ENCODE measurements around the gene FHOD3. TPM values are rescaled to one million over a fixed set of nuclear protein-coding genes. Genes with fewer than 3 reads are reported as not detected.

The FHOD3 gene
- total and polyA plus RNA-seq, 9 of the 15 experiments (the other 6 are each of a cell fraction or from before 2014, with no cell fraction given), result 0.11 TPM; not detected in 8

DNA sequence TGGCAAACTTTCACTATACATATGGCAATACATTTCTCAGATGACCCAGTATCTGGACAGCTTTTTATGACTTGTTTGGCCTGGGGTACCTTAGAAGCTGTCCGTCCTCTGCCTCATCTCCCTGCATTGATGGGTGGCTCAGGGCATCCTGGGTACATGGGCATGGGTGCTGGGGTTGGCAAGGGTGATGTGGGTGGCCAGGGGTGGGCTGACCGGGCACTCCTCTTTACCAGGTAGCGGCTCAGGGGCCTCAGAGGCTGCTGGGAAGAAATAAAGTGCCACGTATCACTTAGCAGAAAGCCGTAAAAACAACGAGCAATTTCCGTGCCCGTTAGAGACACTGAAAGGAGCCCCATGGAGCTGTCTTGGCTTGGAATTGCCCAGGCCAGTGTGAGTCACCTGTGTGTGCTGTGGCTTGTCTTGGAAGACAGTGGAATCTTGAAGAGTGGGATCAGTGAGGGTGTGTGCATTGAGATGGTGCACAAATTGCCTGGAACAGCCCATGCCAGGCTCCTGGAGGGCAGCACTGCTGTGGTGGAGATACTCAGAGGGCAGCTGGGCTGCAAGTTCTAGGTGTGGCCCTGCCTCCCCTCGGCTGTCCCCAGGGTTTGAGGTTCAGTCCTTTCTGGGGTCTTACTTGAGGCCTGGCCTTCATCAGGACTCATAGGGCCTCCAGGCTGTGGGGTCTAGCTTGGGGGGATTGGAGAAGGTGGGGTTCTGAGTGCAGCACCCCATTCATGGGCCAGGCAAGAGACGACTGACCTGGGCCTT is 88.8 kb downstream of the FHOD3 start:
- no peak for DNase-seq (ENCODE audit: extremely low read depth in 1 of 4, low spot score in 3 of 4)
- FAIRE-seq, result no peak
- H3K36me3 ChIP-seq (ENCODE audit: control insufficient read depth, insufficient read depth, low read length), result no peaks in the 10 kb centered on the region
- H3K9me1 ChIP-seq (ENCODE audit: control insufficient read depth, insufficient read depth, low read length), result no peaks in the 10 kb centered on the region
- no peak overlapping the region for H3K9ac ChIP-seq (ENCODE audit: insufficient read depth in 1 of 2, low read depth in 2 of 2, low read length in 2 of 2)
- ATAC-seq, result no peak
- intact Hi-C loops (cut with micrococcal nuclease), result no loop called here
- in situ Hi-C loops (cut with MboI), result no loop called here
- no peak overlapping the region for H2AFZ ChIP-seq (ENCODE audit: low read depth, low read length)
- TF ChIP-seq, protein P1, sequence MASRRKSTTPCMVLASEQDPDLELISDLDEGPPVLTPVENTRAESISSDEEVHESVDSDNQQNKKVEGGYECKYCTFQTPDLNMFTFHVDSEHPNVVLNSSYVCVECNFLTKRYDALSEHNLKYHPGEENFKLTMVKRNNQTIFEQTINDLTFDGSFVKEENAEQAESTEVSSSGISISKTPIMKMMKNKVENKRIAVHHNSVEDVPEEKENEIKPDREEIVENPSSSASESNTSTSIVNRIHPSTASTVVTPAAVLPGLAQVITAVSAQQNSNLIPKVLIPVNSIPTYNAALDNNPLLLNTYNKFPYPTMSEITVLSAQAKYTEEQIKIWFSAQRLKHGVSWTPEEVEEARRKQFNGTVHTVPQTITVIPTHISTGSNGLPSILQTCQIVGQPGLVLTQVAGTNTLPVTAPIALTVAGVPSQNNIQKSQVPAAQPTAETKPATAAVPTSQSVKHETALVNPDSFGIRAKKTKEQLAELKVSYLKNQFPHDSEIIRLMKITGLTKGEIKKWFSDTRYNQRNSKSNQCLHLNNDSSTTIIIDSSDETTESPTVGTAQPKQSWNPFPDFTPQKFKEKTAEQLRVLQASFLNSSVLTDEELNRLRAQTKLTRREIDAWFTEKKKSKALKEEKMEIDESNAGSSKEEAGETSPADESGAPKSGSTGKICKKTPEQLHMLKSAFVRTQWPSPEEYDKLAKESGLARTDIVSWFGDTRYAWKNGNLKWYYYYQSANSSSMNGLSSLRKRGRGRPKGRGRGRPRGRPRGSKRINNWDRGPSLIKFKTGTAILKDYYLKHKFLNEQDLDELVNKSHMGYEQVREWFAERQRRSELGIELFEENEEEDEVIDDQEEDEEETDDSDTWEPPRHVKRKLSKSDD (conservative IDR thresholded peaks at IDR 0.05; ENCODE audit: low read length), result no peak
- TF ChIP-seq ZFX (CRISPR knock-in tag; IDR thresholded peaks at IDR 0.05), result no peak
- no peaks in the 10 kb centered on the region for H3K79me2 ChIP-seq (ENCODE audit: control insufficient read depth, insufficient read depth, low read length)
- H3K4me2 ChIP-seq (ENCODE audit: insufficient read depth, low read length), result no peak overlapping the region
- H3K4me1 ChIP-seq (replicated peaks in 1 of 2; ENCODE audit: control insufficient read depth in 2 of 2, insufficient read depth in 2 of 2, low read length in 2 of 2), result no peaks in the 10 kb centered on the region
- ChIA-PET POLR2A (interaction anchor here (1.4 kb wide), 1 partner anchor 22 kb away, joined by 4 read pairs; no protein-coding TSS in a partner anchor), CTCF (ENCODE audit: low intra/inter-chr PET ratio) (no interaction called here)
- H3K27ac ChIP-seq (ENCODE audit: extremely low read depth, low read depth, low read length), result no peak overlapping the region
- 0% methylated on average over 10 of the region's 10 CpGs for WGBS (ENCODE audit: insufficient coverage, low coverage, missing lambda C conversion rate)
- no peak overlapping the region for H3K4me3 ChIP-seq
- peaks cover 0 to 14% of the 10 kb centered on the region in 2 experiments; a peak in 2 of 5 replicates for H3K27me3 ChIP-seq (ENCODE audit: control insufficient read depth in 2 of 2, insufficient read depth in 2 of 2, low read length in 2 of 2)
- BruUV-seq (replicated peaks), result no TSS peak
- H3K9me3 ChIP-seq (replicated peaks; ENCODE audit: control insufficient read depth, insufficient read depth, low read depth, low read length), result no peaks in the 10 kb centered on the region
- H4K20me1 ChIP-seq (replicated peaks; ENCODE audit: control insufficient read depth, insufficient read depth, low read length), result no peaks in the 10 kb centered on the region

Data from K562 (cell line).